GM19372 (cell line): ENCODE data around the gene TREML4.

Source experiments
- ATAC-seq: cut with Tn5 transposase; IDR thresholded peaks from one replicate; pipeline ENCODE4 v1.9.1; 2021; ENCODE audit warnings: mild to moderate bottlenecking, low read depth, moderate library complexity; ENCODE audit not compliant: unreplicated experiment

Gene TREML4

DNA sequence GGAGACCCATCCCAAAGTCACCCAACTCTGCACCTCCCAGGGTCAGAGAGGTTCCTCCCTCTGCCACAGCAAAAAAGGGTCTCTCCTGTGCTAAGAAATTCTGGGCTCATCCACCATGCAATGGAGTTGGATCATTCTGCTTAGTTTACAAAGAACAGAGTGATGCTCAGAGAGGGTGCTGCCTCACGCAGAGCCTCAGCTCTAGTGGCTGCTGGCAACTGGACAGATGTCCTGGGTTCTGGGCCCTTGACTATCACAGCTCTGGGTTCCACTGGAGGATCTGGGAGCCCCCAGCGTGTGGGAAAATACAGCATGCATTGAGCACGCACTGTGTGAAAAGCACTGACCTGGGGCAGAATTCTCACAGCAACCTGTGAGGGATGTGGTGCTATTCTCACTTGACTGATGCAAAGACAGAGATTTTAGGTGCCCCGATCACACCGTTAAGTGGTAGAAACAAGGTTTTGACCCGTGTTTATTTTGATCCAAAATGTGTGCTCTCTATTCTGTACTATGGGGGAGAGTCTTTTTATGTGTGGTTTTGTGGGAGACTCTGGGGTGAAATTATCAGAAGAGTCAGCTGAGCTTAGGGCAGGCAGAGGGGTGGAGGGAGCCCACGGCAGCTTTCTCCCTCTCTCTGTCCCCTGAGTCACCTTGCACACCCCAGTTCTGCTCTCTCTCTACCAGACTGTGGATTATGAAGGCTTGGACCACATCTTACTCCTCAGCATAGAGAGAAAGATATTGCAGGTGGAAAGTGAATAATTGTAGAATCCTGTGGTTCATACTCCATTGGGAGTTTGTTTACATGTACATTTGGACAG lies 19.9 kb downstream of the TREML4 start:
- ATAC-seq: no peak

- no peak for ATAC-seq
These were observed 24.4 kb downstream of the TREML4 start for GRCh38 chr6:41252401-41253169.

GRCh38 chr6:41255110-41255509 lies 27.0 kb downstream of the TREML4 start:
- ATAC-seq: no peak

- peak; percentile 48 for ATAC-seq
These were observed 27.6 kb downstream of the TREML4 start for GRCh38 chr6:41255638-41256246.

- ATAC-seq: peak; percentile 67
These were observed 28.2 kb downstream of the TREML4 start for GRCh38 chr6:41256383-41256782.

DNA sequence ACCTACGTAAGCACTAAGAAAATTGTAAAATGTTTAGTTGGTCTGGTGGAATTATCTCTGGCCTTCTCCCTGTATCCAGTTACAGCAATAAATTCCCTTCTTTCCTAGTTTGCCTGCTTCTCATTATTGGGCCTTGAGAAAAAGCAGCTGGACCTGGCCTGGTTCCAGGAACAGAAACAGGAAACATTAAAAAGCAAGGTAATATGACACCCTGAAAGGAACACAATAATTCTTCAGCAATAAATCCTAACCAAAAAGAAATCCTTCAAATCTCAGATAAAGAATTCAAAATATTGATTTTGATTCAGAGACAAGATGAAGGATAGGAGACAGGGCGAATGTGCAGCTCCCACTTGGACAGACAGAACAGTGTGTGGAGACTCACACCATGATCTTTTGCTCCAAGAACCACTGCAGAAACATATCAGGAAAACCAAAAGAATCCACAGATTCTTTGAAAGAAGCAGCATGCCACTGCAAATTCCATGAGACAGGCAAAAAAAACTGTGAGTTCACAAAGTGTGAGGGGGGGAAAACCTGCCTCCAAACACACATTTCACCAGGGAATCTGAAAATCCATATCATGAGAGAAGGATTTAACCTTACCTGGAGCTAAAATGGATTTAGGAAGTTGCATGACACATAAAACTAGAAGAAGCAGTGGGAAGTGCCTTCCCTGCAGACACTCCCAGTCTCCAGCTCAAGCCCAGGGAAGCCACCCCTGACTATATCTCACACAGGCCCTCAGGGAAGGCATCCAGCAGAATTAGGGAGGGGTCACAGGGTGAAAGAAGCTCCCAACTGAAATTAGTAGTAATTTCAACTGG lies 29.4 kb downstream of the TREML4 start:
- ATAC-seq: no peak

DNA sequence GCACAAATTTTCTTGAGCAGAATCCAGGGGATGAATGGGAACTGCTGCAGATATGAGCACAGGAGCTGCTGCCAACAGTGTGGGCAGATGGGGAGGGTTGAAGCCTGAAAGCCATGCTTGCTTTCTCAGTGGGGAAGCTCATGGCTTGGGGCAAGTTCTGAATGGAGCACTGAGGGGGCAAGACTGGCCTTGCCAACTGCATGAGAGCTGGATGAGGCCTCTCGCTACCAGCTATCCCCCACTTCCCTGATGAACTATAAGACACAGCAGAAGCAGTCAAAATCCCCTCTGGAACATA lies 30.0 kb downstream of the TREML4 start:
- no peak for ATAC-seq

- ATAC-seq: no peak
These were observed 34.3 kb downstream of the TREML4 start for GRCh38 chr6:41262401-41262800.

DNA sequence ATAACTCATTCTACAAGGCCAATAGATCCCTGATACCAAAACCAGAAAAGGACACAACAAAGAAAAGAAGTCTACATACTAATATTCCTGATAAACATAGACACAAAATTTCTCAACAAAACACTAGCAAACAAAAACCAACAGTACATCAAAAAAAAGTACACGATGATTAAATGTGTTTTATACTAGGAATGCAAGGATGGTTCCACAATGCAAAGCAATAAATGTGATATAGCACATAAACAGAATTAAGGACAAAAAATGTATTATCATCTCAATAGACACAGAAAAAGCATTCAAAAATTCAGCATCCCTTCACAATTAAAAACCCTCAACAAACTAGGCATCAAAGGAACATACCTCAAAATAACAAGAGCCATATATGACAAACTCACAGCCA lies 35.1 kb downstream of the TREML4 start:
- no peak for ATAC-seq

DNA sequence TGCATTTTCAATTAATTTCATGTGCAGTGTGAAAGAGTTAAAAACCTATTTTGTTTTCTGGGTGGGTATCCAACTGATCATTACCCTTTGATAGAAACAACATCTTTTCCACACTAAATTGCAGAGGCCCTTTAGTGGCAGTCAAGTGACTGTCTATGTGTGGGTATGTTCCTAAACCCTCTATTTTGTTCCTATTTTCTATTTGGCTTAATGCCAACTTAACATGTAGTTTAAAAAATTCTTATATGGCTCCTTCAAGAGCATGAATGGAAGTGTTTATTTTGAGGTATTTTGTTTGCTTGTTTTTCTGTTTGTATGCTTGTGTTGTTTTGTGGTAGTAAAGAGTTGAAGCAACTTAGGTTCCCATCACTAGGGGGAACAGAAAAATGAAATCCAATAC lies 38.4 kb downstream of the TREML4 start:
- no peak for ATAC-seq

- no peak for ATAC-seq
These were observed 40.3 kb downstream of the TREML4 start for GRCh38 chr6:41268478-41268877.

DNA sequence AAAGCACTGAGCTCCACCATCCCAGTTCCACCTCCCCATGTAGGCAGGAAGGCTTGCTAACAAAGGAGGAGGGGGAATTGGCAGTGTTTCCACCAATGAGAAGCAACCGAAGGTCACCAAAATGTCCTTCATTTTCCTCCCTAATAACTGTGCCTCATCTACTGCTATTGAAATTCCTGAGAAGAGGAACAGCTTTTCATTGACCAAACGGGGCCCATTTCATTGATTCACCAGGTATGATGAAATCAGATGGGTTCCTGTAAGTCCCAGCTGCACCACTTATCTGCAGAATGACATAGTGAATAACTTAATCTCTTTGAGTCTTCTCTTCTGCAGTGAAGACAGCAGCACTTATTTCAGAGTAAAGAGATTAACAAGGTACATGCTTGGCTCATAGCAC lies 41.0 kb downstream of the TREML4 start:
- no peak for ATAC-seq

- ATAC-seq: no peak
These were observed 41.6 kb downstream of the TREML4 start for GRCh38 chr6:41269716-41270115.

DNA sequence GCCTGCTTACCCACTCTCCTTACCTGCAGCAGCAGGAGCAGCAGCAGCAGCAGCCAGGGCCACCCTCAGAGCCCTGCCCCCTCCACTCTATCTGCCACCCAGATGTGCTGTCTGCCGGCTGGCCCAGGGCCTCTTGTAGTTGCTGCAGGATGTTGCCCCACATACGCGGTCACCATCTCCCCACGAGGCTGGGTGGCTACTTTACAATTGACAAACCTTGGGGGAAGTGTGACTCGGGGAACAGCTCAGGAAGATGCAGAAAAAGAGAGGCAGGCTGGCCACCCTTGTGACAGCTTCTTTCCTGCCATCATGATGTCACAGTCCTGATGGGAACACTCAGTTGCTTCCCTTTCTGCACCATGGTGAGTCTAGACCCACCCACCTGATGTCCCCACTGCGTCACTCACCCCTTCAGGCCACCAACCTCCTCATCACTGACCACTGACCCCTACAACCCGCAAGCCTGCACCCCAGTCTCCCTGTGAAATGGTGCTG lies 43.8 kb downstream of the TREML4 start:
- ATAC-seq: no peak

DNA sequence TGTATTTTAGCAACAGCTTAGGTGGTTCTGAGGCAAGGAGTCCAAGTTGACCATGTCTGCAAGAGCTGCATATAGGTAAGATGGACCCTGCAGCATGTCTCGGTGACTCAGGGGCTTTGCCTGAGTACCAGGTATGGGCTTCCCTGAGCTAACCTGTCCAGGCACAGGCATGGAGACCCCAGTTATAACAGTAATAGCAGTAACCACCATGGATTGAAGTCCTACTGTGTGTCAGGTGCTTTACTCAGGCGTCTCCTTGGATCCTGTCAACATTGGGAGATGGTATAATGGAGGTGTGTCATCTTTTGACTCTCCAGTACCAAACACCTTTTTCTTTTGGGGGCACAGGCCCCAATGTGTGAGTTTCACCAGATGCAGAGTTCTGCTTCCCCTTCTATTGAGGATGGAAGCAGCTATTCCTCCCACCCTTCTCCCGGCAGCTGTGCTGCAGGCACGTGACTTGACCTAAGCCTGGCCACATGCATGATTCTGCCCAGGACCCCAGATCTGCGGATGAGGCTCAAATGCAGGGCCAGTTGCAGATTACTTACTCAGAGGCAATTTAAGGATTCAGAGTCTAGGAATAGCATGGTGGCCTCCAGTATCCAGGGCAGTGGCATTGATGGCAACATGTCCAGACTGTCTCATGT lies 44.6 kb downstream of the TREML4 start:
- ATAC-seq: no peak

DNA sequence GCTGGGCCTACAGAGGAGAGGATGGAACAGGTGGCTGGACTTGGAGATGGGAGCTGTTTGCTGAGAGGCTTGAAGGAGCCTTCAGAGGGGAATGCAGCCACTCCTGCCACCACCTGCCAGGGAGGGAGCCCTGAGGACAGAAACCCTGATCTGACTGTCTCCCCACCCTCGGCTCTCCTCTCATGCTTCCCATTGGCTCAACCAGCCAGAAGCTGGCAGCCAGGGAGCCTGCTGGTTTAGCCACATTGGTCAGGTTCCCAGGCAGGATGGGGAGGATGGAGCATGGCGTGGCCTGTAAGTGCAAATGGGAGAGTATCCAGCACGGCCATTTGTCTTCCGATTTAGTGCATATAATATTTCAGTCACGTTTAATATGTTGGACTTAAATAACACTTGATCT lies 45.6 kb downstream of the TREML4 start:
- ATAC-seq: no peak

- ATAC-seq: no peak
These were observed 46.1 kb downstream of the TREML4 start for GRCh38 chr6:41274256-41274655.

- ATAC-seq: no peak
These were observed 47.3 kb downstream of the TREML4 start for GRCh38 chr6:41275489-41275888.

DNA sequence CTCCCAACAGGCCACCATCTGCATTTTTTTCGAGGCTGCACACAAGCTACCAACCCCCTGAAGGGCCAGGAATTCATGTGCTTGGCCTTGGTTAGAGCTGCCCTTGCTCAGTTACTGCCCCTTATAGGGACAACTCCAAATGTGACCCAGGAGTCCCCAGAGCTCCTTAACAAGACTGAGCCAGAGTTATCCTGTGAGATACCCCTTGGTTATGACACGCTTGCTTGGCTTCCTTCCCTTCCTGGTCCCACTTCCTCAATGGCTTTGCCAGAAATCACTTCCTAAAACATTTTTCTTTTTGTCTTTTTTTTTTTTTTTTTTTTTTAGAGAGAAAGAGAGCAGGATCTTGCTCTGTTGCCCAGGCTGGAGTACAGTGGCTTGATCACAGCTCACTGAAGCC lies 49.5 kb downstream of the TREML4 start:
- no peak for ATAC-seq
